Measurements from ENCODE around the gene HSD17B4.
"Not testable (repeated sequence)": the region's sequence is repeated elsewhere in the genome, so short reads cannot be mapped to it uniquely, and the experiment has no call there.

The HSD17B4 gene

DNA sequence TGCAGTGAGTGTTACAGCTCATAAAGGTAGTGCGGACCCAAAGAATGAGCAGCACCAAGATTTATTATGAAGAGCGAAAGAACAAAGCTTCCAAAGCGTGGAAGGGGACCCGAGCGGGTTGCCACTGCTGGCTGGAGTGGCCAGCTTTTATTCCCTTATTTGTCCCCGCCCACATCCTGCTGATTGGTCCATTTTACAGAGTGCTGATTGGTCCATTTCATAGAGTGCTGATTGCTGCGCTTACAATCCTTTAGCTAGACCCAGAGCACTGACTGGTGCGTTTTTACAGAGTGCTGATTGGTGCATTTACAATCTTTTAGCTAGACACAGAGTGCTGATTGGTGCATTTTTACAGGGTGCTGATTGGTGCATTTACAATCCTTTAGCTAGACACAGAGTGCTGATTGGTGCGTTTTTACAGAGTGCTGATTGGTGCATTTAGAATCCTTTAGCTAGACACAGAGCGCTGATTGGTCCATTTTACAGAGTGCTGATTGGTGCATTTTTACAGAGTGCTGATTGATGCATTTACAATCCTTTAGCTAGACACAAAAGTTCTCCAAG is 19.5 kb upstream of the HSD17B4 start:
- not testable (repeated sequence) for DNase-seq (ENCODE audit: insufficient read length, low spot score); FAIRE-seq

DNA sequence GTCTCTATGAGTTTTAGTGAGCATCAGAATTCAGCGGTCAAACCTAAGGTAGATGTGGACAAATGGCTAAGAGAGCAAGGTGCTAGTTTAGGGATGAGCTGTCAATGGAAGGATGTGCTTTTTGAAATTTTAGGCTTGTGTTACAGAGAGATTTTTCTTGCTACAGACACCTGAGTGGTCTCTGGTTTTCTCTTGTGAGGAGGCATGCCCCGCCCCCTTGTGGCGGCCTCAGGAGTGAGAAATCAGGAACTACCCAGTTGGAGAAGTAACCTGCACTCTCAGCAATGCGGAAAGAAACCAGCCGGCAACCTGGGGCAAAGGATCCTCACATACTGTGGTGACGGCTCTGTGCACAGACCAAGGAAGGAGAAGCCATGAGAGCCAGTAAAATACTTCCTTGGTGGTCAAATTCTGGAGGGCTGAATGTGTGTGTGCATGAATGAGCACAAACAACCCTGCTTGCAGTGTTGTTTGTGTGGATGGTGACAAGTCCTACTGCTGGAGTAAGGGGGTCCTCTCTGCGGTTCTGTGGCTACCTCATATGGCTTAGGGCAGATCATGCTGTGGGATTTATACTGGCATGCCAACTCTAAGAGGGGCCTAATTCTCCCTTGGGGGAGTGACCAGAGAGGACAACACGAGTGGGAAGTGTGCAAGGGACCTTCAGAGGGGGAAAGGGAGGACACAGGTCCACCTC is 16.7 kb upstream of the HSD17B4 start:
- DNase-seq (ENCODE audit: insufficient read length, low spot score) = no peak
- no peak for FAIRE-seq

DNA sequence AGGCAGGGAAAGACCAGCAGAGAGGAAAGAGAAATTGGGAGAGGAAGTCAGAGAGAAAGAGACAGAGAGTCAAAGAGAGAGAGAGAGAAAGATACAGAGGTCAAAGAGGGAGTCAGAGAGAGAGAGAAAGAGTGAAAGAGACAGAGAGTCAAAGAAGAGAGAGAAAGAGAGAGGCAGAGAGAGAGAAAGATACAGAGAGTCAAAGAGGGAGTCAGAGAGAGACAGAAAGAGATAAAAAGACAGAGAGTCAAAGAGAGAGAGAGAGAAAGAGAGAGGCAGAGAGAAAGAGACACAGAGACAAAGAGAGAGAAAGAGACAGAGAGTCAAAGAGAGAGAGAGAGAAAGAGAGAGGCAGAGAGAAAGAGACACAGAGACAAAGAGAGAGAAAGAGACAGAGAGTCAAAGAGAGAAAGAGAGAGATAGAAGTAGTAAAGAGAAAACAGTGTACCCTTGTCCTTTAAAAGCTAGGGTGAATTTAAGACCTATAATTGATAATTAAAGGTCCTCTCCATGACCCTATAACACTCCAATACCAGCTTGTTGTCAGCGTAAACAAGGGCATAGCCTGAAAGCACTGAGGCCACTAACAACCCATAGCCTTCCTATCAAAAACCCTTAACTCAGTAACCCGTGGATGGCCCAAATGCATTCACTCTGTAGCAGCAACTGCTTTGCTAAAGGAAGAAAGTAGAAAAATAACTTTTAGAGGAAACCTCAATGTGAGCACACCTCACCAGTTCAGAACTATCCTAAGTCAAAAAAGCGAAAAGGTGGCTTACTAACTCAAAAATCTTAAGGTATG is 14.3 kb upstream of the HSD17B4 start:
- not testable (repeated sequence) for FAIRE-seq; DNase-seq (ENCODE audit: insufficient read length, low spot score)

DNA sequence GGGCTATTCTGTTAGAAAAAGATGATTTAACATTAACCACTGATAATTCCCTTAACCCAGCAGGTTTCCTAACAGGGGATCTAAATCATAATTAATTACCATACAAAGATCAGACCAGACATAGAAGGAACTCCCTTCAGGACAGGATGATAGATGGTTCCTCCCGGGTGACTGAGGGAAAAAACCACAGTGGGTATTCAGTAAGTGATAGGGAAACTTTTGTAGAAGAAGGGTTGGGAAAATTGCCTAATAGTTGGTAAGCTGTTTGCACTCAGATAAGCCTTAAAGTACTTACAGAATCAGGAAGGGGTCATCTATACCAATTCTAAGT is 13.7 kb upstream of the HSD17B4 start:
- DNase-seq (ENCODE audit: insufficient read length, low spot score); FAIRE-seq: not testable (repeated sequence)

DNA sequence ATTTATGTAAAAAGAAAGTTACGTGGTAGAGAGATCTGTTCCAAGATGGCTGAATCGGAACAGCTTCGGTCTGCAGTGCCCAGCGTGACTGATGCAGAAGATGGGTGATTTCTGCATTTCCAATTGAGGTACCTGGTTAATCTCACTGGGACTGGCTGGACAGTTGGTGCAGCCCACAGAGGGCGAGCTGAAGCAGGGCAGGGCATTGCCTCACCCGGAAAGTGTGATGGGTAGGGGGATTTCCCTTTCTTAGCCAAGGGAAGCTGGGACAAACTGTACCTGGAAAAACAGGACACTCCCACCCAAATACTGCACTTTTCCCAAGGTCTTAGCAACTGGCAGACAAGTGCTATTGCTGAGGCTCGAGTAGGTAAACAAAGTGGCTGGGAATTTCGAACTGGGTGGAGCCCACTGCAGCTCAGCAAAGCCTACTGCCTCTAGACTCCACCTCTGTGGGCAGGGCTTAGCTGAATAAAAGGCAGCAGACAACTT is 13.1 kb upstream of the HSD17B4 start:
- FAIRE-seq = no peak
- no peak for DNase-seq (ENCODE audit: insufficient read length, low spot score)

DNA sequence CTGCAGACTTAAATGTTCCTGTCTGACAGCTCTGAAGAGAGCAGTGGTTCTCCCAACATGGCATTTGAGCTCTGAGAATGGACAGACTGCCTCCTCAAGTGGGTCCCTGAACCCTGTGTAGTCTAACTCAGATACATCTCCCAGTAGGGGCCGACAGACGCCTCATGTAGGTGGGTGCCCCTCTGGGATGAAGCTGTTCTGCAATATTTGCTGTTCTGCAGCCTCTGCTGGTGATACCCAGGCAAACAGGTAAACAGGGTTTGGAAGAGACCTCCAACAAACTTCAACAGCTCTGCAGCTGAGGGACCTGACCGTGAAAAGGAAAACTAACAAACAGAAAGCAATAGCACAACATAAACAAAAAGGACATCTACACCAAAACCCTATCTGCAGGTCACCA is 12.7 kb upstream of the HSD17B4 start:
- FAIRE-seq; DNase-seq (ENCODE audit: insufficient read length, low spot score): not testable (repeated sequence)

DNA sequence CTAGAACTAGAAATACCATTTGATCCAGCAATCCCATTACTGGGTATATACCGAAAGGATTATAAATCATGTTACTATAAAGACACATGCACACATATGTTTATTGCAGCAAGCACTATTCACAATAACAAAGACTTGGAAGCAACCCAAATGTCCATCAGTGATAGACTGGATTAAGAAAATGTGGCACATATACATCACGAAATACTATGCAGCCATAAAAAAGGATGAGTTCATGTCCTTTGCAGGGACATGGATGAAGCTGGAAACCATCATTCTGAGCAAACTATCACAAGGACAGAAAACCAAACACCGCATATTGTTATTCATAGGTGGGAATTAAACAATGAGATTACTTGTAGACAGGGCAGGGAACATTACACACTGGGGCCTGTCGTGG is 7.7 kb upstream of the HSD17B4 start:
- not testable (repeated sequence) for FAIRE-seq; DNase-seq (ENCODE audit: insufficient read length, low spot score)

DNA sequence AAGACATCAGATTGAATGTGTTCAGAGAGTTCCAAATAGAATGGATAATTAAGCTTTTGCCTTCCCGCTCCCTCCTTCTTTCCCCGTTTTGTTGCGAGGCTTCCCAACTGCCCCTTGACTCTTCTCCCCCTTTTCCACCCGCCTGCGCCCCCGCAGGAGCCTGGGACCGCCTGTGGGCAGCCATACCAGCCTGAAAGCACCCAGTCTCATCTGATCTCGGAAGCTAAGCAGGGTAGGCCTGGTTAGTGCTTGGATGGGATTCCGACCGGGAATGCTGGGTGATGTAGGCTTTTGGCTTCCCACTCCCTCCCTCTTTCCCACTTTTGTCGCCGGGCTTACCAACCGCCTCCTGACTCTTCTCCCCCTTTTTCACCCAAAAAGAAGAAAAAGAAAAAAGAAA is 6.8 kb upstream of the HSD17B4 start:
- FAIRE-seq (no peak), DNase-seq (ENCODE audit: insufficient read length, low spot score) (no peak)

DNA sequence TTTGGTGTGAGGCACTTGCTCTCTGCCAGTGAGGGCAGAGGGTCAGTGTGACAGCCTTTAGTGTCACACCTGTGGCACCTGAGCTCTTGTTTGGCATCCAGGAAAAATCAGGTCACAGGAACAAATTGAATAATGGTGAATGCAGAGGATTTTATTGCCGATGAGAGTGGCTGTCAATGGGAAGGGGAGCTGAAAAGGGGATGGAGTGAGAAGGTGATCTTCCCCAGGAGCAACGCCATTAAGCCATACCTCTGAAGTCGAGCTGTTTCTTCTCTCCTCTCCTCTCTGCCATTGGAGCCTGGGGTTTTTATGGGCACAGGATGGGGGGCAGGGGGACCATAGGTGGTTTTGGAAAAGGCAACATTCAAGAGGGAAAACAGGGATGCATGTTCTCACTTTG is 2.4 kb upstream of the HSD17B4 start:
- DNase-seq (ENCODE audit: insufficient read length, low spot score) (no peak), FAIRE-seq (no peak)

DNA sequence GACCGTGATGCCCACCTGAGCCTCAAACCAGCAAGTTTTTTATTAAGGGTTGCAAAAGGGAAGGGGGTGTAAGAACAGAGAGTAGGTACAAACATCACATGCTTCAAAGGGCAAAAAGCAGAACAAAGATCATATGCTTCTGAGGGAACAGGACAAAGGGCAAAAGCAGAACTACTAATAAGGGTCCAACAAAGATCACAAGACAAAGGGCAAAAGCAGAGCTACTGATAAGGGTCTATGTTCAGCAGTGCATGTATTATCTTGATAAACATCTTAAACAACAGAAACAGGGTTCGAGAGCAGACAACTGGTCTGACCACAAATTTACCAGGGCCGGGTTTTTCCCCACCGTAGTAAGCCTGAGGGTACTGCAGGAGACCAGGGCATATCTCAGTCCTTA is 1.7 kb upstream of the HSD17B4 start:
- FAIRE-seq; DNase-seq (ENCODE audit: insufficient read length, low spot score): not testable (repeated sequence)

DNA sequence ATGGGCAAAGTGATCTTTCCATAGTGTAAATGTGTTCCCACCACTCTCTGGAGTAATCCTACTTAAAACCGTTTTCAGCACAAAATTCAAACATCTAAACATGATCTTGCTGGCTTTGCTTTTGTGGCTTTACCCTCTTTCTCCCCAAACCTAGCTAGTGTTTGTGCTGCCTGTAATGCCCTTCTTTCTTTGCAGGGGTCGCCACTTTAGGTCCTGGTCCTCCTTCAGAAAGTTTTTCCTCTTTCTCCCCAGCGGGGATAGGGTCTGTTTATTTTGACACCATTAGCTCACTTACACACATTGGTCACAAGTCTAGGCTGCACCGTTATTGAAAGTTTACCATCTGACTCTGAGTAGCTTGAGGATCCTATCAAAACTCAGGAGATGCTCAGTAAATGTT is 736 bp upstream of the HSD17B4 start:
- no peak for DNase-seq (ENCODE audit: insufficient read length, low spot score)
- no peak for FAIRE-seq

DNA sequence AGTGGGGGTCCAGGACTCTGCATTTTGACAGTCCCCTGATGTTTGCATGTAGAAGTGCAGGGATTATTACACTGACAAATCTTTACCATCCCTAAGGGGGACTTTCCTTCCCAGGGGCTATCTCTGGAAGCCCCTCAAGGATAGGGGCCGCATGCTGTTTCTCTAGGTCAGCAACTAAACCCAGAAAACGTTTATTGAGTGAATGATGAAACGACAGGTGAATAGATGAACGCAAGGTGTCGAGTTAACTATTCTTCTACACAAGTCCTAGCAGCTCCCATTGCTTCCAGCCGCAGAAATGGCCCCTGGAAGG is 281 bp upstream of the HSD17B4 start:
- DNase-seq (ENCODE audit: insufficient read length, low spot score) = no peak
- FAIRE-seq = no peak

DNA sequence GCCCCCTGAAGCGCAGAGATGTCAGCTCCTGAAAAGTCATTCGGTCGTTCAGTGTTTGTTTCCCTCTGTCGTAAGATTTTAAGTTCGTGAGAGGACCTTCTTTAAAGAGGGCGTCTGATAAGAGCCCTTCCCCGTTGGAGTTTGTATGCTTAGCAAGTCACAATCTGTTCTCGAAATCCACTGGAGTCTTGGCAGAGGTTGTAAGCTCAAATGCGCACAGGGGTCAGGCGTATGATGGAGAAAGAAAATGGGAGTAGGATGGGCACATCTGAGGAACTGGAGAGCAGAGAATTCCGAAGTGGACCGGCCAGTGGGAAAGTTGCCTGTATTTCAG is 710 bp downstream of the HSD17B4 start:
- FAIRE-seq = no peak
- DNase-seq (ENCODE audit: insufficient read length, low spot score) = peak; percentile 5

DNA sequence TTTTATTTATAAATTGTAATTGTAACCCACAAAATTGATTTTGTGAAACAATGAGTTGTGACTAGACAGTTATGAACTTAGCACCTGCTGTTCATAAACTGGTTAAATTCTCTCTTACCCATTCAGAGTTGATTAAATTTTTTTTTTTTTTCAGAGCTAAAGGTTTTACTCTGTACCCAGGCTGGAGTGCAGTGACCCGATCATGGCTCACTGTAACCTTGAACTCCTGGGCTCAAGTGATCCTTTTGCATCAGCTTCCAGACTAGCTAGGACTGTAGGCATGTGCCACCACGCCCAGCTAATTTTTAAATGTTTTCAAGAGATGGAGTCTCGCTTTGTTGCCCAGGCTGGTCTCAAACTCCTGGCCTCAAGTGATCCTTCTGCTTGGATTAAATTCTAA is 1.9 kb downstream of the HSD17B4 start:
- no peak for DNase-seq (ENCODE audit: insufficient read length, low spot score)
- no peak for FAIRE-seq

DNA sequence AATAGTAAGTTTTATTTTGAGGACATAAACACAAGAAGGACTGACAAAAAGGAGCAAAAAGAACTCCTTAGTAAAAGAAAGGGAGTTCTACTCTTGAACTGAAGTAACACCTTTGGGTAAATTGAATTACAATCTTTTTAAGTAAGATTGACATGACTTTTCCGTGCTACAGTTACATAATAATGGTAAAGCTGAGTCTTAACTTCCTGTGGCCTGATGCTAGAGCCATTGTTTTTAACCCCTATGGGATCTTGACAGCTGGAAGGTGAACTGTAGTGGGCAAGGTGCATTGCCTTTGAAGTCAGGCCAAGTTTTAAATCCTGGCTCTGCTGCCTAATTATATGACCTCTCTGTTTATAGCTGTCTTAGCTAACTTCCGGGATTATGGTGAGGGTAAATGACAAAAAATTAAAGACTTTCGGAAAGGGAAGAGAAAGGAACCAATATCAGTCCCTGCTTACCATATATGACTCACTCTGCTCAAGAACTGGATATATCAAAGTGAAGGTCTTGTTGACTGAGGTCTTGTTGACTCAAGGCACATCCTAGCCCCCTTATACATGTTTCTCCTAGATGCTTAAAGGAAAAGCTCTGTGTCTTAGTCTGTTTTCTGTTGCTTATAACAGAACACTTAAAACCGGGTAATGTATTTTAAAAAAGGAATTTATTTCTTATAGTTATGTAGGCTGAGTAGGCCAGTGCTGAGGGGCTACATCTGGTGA is 6.8 kb downstream of the HSD17B4 start:
- FAIRE-seq (no peak), DNase-seq (ENCODE audit: insufficient read length, low spot score) (no peak)

DNA sequence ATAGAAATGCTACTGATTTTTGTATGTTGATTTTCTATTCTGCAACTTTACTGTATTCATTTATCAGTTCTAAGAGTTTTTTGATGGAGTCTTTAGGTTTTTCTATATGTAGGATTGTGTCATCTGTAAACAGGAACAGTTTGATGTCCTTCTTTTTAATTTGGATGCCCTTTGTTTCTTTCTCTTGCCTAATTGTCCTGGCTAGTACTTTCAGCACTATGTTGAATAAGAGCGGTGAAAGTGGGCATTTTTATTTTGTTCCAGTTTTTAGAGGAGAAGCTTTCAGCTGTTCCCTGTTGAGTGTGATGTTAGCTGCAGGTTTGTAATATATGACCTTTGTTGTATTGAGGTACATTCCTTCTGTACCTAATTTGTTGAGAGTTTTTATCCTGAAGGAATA is 13.3 kb downstream of the HSD17B4 start:
- FAIRE-seq = no peak
- no peak for DNase-seq (ENCODE audit: insufficient read length, low spot score)

DNA sequence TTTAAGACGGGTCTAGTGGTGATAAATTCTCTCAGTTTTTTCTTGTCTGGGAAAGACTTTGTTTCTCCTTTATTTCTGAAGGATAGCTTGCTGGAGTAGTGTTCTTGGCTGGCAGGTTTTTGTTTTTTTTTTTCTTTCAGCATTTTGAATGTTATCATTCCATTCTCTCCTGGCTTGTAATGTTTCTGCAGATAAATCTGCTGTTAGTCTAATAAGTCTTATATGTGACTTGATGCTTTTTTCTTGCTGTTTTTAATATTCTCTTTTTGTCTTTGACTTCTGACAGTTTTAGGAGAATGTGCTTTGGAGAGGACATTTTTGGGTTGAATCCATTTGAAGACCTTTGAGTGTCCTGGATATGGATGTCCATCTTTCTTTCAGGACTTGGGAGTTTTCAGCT is 16.0 kb downstream of the HSD17B4 start:
- no peak for DNase-seq (ENCODE audit: insufficient read length, low spot score)
- no peak for FAIRE-seq

DNA sequence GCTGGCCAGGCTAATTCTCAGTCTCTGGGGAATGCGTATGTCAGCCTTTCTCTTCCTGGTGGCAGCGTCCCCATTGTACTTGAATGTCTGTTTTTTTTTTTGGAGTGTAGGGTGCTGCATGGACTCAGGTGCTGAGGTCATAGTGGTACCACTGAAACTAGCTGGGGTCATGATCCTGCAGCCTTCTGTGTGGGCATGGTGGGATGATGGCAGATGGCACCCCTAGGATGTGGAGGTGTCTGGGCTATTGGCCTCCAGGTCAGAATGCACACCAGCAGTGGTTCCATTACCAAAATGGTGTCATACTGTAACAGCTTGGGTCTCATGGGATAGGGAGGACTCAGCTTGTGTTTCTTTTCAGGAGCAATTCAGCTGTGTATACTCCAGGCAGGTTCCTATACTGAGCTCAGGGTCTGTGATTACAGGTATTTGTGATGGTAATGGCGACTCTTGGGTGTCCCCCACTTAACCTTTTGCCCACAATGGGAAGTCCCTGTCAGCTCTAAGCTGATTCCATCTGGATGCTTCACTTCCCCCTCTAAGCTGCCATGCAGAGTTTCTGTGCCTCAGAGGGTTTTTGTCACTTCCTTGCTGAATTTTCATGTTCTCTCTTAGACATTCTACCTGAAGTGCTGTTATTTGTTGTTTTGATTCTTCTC is 17.9 kb downstream of the HSD17B4 start:
- DNase-seq (ENCODE audit: insufficient read length, low spot score) = no peak
- FAIRE-seq = no peak

DNA sequence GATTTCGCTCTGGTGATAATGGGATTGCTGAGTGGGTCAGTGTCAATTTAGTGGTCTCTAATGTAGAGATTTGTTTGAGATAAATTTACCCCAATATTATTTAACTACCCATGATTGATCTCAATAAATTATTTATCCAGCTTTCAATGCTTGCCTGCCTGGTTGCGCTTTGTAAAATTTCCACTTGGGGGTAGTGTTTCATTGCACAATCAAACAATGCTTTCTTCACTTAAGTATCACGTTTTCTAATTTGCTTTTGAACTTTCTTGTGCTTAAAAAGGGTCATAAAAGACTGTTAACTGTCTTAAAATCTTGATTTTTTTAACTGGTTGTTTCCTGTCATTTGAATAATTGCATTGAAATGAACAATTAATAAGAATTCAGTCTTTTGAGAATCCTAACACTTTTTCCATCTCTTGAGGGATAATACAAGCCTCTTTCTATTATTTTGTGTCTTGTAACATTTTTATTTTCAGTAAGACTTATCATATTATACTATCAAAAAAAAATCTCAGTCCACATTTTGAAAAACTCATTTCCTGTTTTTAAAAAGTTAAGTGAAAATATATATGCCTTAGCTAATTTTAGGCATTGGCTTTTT is 18.7 kb downstream of the HSD17B4 start:
- DNase-seq (ENCODE audit: insufficient read length, low spot score) (peak; percentile 15), FAIRE-seq (no peak)

DNA sequence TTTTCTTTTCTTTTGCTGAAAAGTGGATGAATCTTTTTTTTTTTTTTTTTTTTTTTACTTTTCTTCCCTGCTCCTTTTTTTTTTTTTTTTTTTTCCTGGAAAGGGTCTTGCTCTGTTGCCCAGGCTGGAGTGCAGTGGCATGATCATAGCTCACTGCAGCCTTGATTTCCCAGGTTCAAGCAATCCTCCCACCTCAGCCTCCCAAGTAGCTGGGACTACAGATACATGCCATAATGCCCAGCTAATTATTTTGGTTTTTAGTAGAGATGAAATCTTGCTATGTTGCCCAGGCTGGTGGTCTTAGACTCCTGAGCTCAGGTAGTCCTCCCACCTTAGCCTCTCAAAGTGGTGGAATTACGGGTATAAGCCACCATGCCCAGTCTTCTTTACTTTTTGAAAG is 20.9 kb downstream of the HSD17B4 start:
- DNase-seq (ENCODE audit: insufficient read length, low spot score) (no peak), FAIRE-seq (no peak)

DNA sequence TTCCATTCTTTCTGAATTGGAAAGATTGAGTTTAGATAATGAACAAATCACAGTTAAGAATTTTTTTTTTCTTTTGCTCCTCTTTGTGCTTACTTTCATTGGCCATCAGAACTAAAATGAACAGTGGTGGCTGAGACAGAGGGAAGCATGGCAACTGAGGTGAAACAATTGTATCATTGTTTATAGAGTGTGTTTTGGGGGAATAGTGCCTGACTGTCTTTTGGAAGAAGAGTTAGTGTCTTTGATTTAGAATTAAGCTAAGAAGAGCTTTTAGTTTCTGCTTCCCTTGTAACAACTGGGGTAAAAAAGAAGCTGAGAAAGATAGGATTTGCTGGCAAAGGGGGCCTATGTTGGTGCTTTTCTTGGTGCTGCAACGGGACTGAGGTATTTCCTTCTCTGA is 24.0 kb downstream of the HSD17B4 start:
- no peak for FAIRE-seq

More for the DNA sequence above, 24.0 kb downstream of the HSD17B4 start:
- no peak for DNase-seq (ENCODE audit: insufficient read length, low spot score)
